Stimulated activated CD4-positive, alpha-beta T cell treated with anti-CD3 and anti-CD28 coated beads, Interleukin-4, amount 100 ng/mL, for 24 hours (primary cell): ENCODE measurements around the gene SNRNP25.
"Not testable (repeated sequence)": the region's sequence is repeated elsewhere in the genome, so short reads cannot be mapped to it uniquely, and the experiment has no call there.

ENCODE experiments used
- DNase-seq: peaks from one replicate; pipeline ENCODE4 v3.0.0-alpha.2; 2020

The SNRNP25 gene

GRCh38 chr16:53346-54236, at the start of gene SNRNP25, which contains the start of gene POLR3K:
Gene SNRNP25 (plus strand): TSS chr16:53828. CDS start chr16:54017, 189 bp downstream.
Gene POLR3K (minus strand): TSS chr16:53608. CDS start chr16:53586, 22 bp downstream.
- peak; percentile 98 for DNase-seq

GRCh38 chr16:9903-10665, 43.5 kb upstream of the SNRNP25 start:
- no peak for DNase-seq

- peak; percentile 88 for DNase-seq
These were observed 42.9 kb upstream of the SNRNP25 start for GRCh38 chr16:10772-11171.

- DNase-seq, result not testable (repeated sequence)
These were observed 36.4 kb upstream of the SNRNP25 start for GRCh38 chr16:17062-17765.

GRCh38 chr16:20886-21285, 32.7 kb upstream of the SNRNP25 start:
- DNase-seq, result not testable (repeated sequence)

GRCh38 chr16:24151-24550, 29.5 kb upstream of the SNRNP25 start:
- not testable (repeated sequence) for DNase-seq

GRCh38 chr16:25926-26348, 27.7 kb upstream of the SNRNP25 start:
- DNase-seq, result not testable (repeated sequence)

- not testable (repeated sequence) for DNase-seq
These were observed 23.0 kb upstream of the SNRNP25 start for GRCh38 chr16:30627-31026.

- DNase-seq, result not testable (repeated sequence)
These were observed 20.3 kb upstream of the SNRNP25 start for GRCh38 chr16:33154-33876.

GRCh38 chr16:33877-34647, 19.6 kb upstream of the SNRNP25 start:
- no peak for DNase-seq

- no peak for DNase-seq
These were observed 19.0 kb upstream of the SNRNP25 start for GRCh38 chr16:34648-34987.

- no peak for DNase-seq
These were observed 18.5 kb upstream of the SNRNP25 start for GRCh38 chr16:35011-35677.

GRCh38 chr16:35678-36305, 17.8 kb upstream of the SNRNP25 start:
- no peak for DNase-seq

- no peak for DNase-seq
These were observed 17.2 kb upstream of the SNRNP25 start for GRCh38 chr16:36336-36984.

- DNase-seq, result no peak
These were observed 16.1 kb upstream of the SNRNP25 start for GRCh38 chr16:37511-37910.

GRCh38 chr16:38206-38605, 15.4 kb upstream of the SNRNP25 start:
- DNase-seq, result not testable (repeated sequence)

- DNase-seq, result peak; percentile 41
These were observed 14.4 kb upstream of the SNRNP25 start for GRCh38 chr16:38941-39892.

GRCh38 chr16:41439-42068, 12.1 kb upstream of the SNRNP25 start:
- DNase-seq, result no peak
